ENCODE results near the gene FOXP2. TPM values are rescaled to one million over a fixed set of nuclear protein-coding genes. Genes with fewer than 3 reads are reported as not detected.
A peak's percentile ranks its signal among the peaks of the same experiment; 100 is the strongest.
"Not testable (repeated sequence)": the region's sequence is repeated elsewhere in the genome, so short reads cannot be mapped to it uniquely, and the experiment has no call there.

Gene FOXP2
- polyA plus RNA-seq, 10 donors = 5.5 to 14.4 (median 9.7) TPM

DNA sequence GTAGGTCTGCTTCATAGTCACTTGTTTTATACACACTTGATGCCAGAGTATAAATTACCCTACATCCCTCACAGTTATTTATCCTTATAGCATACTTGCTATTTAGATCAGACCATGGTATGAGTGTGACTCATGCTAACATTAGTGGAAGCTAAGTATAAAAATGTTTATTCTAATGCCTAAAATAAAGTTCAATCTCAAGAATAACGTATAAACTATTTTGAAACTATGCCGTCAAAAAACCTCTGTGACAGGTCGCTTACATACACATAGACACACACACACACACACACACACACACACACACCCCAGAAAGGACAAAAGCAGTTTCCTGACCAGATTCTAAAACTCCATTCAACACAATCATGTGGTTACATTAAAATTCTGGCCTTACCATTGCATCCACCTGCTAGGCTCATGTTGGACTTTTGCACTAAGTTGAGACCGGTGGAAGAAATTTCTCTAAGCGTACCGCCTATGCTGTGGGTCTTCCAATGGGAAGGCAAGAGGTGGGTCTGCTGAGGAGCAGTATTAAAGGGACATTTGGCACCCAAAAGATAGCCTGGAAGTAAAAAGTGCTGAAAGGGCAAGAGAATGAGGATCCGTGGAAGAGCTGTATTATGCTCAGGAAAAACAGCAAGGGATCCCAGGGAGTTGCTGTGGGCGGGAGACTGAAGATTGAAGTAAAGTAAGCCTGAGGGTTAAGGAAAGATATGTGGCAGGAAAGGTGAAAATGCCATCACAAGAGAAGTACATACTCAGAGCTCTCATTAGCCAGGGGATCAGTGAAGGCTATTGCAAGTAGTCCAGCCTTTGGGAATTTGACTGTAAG is 5.0 kb downstream of the FOXP2 start:
- no peak for DNase-seq

DNA sequence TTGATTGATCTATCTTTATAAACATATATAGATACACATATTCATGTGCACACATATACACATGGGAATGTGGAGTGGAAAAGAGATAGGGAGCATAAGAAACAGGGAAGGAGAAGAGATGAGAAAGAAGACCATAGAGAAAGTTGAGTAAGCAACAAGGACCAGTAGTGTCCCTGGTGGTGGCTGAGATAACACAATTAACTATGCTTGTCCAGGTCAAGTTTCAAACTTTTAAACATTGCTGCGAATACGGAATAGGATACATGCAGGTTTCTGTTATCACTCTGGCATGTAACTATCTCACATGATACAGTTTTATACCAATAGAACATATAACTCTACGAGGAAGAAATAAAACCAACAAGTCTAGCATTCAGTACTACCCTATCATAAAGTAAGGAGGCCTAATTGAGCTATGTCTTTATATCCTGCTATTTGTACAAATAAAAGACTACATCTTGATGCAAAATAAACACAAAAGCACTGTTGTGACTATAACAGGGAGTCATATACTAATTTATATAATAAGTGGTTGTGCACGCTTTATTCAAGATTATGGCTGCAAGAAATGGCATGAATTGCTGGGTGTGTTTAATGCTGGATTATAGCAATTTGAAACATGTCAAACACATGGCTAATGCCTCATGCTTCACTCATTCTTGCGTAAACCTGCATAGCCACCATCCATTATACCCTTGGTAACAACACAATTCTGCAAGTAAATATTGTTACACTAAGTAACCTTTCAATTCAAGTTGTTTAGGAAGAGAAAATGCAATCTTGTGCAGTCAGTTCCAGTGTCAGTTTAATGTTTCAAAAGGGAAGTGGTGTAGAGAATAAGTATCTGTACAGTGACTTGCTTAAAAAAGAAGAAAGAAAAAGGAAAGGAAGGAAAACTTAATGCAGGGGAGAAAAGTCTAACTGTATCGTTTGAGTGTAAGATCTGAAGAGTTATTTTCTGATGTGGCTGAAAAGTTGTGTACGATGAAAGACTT is 8.2 kb downstream of the FOXP2 start:
- DNase-seq = peak in 1 of 3 donors; percentile 26

DNA sequence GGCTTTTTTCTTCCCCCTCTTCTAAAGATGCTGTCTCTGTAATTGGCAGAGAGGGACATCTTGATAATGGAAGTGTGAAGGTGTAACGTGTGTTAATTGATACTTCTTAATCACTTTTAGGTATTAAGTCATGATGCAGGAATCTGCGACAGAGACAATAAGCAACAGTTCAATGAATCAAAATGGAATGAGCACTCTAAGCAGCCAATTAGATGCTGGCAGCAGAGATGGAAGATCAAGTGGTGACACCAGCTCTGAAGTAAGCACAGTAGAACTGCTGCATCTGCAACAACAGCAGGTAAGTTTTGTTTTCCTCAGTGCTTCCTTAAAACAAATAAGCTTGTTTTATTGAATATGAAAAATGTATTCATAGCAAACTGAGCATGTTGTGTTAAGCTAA is 11.8 kb downstream of the FOXP2 start:
- DNase-seq = no peak

DNA sequence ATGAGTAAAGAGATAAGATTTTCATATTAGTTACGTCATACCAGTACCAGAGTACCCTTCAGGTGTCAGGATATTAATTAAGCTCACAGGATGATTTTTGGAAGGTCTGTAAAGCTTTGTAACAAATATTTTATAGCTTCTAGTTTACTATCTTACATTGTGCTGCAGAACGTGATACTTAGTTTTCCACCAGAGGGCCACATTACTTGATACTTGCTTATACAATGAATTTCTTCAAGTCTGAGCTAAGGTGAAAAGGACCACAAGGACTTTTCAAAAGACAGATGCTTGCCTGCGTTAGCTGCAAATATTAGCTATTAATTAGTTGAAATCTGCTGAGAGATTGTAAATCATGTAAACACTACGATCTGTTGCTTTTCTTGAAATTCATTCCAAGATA is 12.2 kb downstream of the FOXP2 start:
- peak in 1 of 3 donors; percentile 52 for DNase-seq

DNA sequence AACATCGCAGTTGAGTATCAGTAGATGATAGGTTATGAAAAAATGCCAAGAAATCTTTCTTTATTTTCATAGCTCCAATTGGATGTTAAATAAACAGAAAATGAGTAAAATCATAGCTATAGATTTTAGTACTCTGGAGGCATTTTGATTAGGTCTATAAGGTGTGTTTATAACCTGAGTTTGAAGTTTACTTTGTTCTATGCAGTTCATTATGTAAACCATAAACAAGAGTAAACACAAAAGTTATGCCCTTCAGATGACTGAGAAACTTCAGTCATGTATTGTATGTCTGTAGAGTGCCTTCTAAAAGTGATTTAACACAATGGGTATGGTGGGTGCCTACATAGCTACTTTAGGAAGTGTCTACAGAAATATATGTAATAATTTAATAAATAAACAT is 13.6 kb downstream of the FOXP2 start:
- DNase-seq = no peak

DNA sequence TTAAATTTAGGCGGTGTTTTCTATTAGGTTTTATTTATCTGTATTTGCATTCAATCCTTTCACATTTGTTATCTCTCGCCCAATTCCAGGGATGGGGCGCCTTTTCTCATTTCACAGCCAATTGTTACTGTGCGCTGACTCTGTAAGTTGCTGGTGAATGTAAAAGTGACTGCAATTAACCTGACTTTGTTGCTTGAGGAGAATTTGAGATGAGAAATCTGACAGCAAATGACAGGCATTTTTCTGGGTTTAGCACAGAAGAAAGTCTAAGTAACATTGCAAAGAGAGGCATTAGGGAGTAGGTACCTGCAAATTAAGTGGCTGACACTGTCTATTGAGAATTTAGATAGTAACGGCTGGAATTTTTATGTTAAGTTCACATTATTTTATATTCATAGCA is 16.6 kb downstream of the FOXP2 start:
- no peak for DNase-seq

DNA sequence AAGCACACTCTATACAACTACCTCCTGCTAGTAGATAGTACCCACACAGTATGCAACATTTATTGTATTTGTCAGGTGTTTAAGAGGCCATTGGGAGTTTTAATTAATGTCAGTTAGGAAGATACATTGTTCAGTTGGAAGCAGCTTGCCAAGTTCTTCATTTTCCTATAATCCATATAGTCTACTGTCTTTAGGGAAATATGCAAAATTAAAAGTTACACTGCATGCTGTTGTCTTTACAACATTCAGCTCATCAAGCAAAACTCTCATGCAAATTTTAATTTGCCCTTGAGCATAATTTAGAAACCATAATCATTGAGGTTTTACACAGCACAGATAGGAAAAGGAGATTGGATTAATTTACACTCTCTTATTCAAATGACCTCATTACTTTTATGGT is 17.4 kb downstream of the FOXP2 start:
- DNase-seq = no peak

DNA sequence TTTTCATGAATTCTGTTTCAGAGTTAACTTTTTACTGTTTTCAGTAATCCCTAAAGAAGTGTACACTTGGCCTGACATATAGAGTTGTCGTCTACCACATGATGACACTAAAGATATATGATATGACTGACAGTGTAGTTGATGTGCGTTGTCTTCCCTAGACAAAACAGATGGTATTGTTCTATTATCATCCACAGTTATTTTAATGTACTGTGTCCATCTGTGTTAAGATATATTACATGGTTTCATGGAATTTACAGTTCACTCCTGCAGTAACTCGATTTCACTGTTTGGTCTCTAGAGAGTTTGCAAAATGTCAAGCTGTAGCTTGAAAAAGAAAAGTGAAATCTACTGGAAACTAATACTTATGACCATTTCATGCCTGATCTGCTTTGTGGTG is 18.1 kb downstream of the FOXP2 start:
- peak in 1 of 3 donors; percentile 59 for DNase-seq

DNA sequence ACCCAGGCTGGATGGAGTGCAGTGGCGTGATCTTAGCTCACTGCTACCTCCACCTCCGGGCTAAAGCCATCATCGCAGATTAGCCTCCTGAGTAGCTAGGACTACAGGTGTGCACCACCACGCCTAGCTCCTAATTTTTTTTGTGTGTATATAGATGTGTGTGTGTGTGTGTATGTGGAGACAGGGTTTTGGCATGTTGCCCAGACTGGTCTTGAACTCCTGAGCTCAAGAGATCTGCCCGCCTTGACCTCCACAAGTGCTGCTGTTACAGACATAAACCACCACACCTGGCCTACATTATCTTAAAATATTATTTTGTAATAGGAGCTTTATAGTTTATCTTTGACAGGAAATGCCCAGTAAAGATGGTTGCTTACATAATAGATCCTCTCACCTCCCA is 25.0 kb downstream of the FOXP2 start:
- DNase-seq = no peak

DNA sequence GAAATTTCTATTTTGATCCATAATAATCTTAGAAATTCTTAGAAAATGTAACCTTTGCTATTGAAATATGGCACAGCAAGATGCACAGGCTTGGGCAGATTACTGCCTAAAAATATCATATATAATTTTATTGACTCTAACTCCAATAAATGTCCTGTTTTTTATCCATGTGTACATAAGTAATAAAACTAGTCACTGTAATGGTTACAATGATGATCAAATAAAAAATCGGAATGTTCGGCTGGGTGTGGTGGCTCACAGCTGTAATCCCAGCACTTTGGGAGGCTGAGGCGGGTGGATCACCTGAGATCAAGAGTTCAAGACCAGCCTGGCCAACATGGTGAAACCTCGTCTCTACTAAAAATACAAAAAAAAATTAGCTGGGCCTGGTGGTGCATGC is 26.3 kb downstream of the FOXP2 start:
- not testable (repeated sequence) for DNase-seq

DNA sequence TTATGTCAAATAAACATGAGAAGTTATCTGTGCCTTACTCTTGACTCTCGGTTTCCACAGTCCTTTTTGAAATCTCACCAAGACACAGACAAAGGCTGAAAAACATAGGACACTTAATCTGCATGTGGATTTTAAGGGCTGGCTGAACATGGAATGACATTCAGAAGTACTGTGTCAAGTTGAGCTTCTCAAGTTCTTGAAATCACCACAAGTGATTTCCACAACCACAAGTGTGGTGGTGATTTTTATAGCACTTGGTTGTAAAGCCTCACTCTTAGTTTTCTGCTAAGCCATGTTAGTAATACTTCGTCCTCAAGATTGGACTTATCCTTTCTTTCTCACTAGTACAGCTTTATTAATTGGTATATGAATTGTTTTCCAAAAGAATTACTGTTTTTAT is 29.6 kb downstream of the FOXP2 start:
- no peak for DNase-seq

DNA sequence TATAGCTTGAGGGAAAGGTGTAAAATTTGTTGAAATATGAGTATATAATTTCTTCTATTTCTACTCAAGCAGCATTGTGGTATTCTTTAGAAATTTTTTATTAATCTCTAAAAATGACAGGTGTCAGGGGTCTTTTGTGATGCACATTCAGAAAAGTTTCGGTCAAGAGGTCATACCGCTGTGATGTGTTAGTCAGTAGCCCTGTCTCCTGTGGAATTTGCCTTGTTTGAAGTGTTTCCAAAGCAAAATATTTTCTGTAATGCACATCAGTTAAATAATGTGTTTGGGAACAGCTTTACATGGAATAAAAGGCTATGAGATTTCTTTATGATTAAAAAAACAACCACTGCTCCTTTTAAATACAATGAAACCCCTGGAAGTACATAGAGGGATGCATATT is 35.8 kb downstream of the FOXP2 start:
- DNase-seq = no peak

DNA sequence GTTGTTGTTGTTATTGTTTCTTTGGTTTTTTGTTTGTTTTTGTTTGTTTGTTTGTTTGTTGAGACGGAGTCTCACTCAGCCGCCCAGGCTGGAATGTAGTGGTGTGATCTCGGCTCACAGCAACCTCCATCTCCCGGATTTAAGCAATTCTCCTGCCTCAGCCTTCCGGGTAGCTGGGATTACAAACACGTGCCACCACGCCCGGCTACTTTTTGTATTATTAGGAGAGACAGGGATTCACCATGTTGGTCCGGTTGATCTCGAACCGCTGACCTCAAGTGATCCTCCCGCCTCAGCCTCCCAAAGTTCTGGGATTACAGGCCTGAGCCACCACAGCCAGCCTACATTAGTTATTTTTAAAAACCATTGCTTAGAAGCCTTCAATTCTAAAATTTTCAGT is 45.0 kb downstream of the FOXP2 start:
- no peak for DNase-seq

DNA sequence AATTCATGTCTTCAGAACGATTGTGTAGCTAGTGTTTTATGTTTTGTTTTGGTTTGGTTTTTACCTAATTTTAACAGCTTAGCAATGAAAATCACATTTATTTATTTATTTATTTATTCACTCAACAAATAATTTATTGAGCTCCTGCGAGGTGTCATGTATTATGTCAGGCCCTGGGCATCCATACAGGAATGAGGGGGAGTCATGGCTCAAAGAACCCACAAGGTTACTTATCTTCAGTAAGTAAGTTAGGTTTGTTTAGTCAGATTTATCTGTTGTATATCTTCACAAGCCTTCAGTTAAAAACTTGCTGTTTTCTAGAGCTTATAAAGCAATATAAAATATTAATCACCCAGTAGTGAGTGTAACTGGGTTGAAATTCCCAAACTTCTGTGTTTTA is 45.4 kb downstream of the FOXP2 start:
- DNase-seq = no peak

DNA sequence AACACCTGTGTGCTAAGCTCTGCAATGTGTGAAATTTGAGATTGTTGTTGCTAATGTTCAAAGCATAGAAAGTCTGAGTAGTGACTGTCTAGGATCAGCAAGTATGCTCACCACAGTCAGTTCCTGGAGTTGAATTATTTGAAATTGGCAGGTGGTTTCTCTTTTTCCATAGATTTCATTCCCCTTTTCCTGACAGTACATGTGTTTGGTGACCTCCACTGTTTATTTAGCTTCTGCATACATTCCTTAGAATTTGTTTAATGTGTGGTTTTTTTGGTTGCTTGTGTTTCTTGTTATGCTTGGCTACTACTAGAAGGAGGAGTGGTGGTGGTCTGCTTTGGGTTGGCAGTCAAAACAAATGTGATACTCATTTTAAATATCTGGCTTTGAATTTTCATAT is 52.3 kb downstream of the FOXP2 start:
- DNase-seq = peak in 2 of 3 donors; percentile 10 to 40

DNA sequence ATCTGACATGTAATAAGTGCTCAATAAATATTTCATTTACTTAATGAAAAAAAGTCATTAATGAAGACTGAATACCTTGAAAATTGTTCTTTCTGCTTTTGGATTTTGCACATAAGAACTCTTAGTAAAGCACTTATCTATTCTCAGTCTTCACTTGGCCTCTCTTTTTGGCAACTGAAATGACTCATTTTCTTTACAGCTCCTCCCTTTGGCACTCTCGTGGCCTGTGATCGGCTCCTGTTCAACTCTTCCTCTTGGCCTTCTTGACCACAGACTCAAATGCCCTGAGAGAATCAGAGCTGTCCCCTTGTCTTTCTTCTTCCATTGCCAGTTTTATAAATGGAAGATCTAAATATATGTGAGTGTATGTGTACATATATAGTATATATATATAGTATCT is 54.2 kb downstream of the FOXP2 start:
- DNase-seq = no peak

DNA sequence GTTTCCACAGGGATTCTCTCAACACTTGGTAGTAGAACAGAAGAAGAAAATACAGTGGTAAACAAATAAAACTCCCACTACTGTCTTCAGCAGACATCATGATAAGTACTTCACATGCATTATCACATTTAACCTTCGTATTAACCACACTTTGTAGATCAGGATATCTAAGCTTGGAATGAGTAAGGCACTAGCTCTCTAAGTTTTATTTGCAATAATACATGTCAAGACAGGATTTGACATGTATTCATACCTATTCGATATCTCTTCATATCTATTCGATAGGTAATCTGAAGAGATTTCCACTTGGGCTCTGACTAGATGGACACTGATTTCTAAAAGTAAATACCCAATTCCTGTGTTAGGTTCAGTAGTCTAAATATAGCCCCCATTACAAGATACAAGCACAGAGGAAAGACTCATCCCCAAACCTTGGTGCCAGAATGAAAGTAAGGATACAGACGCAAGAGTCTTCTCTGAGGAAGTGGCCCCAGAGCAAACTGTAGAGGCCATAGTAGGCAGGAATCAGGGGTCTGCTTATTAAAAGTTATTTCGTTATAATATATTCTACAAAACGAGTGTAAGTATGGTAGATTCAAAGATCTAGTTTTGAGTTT is 58.4 kb downstream of the FOXP2 start:
- DNase-seq = no peak

DNA sequence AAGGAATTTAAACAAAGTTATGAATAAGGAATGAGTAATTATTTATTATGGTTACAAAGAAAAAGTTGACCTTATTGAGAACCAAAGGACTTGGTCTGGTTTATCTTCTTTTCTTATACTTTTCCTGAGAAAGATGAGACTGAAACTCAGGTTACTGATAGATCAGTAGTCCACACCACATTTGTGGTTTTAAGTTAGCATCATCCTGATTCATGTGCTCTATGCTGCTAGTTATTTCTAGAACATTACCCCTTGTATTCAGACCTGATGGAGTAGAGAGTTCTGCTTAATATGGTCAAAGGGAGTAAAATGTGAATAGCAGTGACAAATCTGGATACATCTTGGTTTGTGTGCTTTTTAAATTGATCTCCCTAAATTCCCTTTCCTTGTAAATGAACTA is 63.8 kb downstream of the FOXP2 start:
- DNase-seq = no peak

DNA sequence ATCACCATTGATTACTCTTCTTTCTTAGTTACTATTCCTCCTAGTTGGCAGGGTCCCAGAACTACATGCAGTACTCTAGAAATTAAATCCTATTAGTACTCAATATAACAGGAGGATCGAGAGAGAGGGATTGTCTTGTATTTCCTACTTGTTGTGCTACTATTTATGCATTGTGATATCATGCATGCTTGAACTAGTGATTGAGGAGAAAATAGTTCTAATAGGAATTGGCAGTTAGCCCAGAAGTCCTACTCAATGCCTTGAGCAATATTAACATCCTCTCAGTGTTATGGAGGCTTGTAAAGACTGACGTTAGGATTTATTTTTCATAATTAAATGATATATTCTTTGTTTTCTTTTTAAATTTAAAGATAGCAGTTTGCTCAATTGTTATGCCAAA is 67.4 kb downstream of the FOXP2 start:
- DNase-seq = peak in 2 of 3 donors; percentile 16 to 20

DNA sequence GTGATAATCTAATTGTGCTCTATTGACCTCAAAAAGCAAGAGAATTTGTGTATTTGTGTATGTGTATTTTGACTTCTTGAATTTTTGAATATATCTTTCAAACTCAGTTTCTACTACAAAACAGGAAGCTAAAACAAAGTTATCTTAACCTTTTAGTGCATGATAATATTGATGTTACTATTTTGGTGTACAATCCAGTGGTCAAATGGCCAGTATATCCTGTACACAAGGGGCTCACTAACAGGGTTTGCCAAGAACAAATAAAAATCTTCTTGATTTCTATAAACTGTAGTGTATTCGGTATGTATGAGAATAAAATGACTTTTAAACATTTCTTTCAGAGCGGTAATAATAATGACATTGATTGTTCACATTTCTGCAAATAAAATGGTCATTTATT is 69.6 kb downstream of the FOXP2 start:
- no peak for DNase-seq

DNA sequence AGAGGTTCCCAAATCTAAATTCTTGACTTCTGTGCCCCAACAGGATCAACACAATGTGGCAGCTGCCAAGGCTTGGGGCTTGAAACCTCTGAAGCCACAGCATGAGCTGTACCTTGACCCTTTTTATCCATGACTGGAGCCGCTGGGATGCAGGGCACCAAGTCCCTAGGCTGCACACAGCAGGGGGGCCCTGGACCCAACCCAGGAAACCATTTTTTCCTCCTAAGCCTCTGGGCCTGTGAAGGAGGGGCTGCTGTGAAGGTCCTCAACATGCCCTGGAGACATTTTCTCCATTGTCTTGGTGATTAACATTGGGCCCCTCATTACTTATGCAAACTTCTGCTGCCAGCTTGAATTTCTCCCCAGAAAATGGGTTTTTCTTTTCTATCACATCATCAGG is 72.6 kb downstream of the FOXP2 start:
- DNase-seq = no peak

DNA sequence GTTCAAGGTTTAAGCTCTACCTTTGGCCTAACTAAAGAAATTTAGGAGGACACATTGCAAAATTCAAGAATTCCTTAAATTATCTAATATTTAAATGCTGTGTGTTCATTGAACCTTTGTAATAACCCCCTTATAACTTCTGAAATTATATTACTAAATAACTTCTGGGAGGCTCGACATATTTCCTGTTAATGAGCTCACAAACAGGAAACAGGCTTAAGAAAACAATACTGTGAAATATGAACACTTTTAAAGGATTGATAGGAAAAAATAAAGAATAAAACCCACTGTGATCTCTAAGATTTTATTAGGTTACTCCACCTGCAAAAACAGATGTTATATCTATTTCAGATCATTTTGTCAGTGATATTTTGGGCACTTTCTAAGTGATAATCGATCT is 74.1 kb downstream of the FOXP2 start:
- DNase-seq = no peak

Measured in muscle of back (tissue), 11 donors.